Epithelial cell of prostate (primary cell): ENCODE measurements around the gene KRTAP25-1.

Source experiments
- DNase-seq: peaks from one replicate; pipeline ENCODE4 v3.0.0-alpha.2; 2011; ENCODE audit warnings: low read depth, low spot score
- H3K27ac ChIP-seq: fragments of 450-650 bp; 2 replicates; pipeline ENCODE4 v1.5.1; 2017; ENCODE audit warnings: mild to moderate bottlenecking

KRTAP25-1 gene

DNA sequence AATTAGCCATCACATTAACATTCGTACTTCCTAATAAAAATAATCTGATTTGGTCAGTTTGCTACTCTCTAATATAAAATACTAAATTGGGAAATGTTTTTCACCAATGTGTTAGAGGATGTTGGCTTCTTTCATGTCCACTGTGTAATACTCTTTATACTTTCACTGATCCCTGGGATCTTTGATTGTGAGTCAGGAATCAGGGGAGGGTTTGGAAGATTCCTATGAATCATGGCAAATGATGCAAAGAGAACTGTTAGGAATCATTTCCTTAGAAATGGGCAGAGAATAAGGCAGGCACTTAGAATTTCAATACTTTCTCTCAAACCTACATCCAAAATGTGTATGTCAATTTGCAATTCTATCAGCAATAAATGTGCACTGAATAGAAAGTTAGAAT is 37.5 kb downstream of the KRTAP25-1 start:
- no peak for DNase-seq
- no peak overlapping the region for H3K27ac ChIP-seq

DNA sequence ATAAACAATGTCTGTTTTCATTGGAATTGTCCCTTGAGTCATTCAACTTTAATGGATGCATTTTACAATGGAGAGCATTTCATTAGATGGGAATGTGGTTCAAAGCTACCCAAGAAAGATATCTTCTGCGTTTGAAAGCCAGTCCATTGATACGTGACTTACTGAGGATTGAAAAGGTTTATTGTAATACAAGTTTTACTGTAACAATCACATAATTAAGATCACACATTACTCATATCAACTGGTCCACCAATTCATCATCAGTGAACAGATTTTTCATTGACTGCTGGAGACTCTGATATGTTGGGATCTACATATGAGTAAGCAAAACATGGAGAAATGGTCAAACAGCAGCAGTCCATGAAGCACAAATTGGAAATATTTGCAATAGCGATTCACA is 39.4 kb downstream of the KRTAP25-1 start:
- H3K27ac ChIP-seq: no peak overlapping the region
- DNase-seq: no peak

DNA sequence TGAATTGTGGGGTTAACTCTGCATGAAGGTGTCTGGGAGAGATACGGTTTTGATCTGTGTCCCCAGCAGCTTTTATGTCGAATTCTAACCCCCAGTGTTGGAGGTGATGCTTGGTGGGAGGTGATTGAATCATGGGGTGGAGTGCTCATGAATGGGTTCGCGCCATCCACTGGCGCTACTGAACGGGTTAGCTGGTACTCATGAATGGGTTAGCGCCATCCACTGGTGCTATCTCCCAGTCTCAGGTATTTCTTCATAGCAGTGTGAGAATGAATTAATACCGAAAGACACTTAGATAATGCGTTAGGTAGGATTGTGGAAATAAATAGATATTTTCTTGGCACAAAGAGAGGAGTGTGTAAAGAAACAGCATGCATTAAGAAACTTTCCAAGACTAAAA is 40.5 kb downstream of the KRTAP25-1 start:
- no peak overlapping the region for H3K27ac ChIP-seq
- no peak for DNase-seq

DNA sequence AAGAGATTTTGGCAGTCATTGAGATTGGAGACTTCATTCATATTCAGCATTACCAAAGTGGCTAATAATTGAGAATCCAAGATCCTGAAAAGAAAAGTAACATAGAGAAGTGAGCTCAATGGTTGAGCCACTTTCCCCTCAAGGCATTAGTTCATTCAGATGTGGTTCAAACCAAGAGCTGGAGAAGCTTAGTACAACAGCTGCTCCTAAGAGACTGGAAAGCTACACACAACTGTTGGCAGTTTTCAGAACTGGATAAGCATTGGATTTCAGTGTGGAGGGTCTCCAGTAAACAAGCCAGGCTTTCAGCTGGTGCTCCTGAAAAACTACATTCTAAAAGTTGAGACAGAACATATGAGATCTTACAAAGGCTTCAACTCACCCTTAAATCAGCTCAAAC is 44.3 kb downstream of the KRTAP25-1 start:
- no peak for DNase-seq
- H3K27ac ChIP-seq: no peak overlapping the region

DNA sequence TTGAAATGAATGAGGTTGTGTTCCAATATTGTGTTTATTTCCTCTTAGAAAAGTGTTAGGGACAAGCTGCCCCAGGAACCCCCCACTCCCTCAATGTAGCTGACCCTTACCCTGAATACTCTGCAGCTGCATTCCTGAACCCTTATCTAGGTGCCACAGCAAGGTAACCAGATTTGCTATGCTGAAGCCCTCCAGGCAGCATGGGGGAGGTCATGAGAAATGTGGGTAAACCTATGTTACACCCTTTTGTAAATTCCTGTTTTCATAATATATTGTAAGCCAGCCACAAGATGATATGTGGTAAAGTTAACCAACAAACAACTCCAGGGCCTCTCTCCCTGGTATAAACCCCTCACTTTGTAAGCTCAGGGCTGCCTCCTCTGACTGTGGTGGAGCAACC is 45.6 kb downstream of the KRTAP25-1 start:
- no peak overlapping the region for H3K27ac ChIP-seq
- DNase-seq: no peak

DNA sequence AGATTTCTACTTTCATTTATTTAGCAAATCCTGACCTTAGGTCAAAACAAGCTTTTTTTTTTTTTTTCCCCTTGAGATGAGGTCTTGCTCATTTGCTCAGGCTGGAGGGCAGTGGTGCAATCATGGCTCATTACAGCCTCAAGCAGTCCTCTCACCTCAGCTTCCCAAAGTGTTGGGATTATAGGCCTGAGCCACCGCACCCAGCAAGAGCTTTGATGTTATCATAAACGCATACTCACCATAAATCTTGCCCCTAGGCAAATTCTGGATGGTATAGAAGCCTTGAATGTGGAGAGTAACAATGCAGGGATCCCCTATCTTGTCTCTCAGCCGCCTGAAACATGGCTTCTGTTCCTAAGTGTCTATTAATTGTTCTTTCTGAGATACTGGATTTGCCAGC is 48.7 kb downstream of the KRTAP25-1 start:
- no peak for DNase-seq
- H3K27ac ChIP-seq: no peak overlapping the region
